ENCODE data around the gene ANKRD52. TPM values are rescaled to one million over a fixed set of nuclear protein-coding genes. Genes with fewer than 3 reads are reported as not detected.

The ANKRD52 gene
- total RNA-seq, 4 donors from 2014 or later, result 14.6 to 42.4 (median 23.9) TPM

- 87 to 88% methylated on average over 3 of the region's 3 CpGs for WGBS, 2 donors
- Histone ChIP-seq H3K36me3 (peaks cover 0 to 7% (median 0%) of the 10 kb centered on the region in 3 donors), H3K27ac (no peak overlapping the region), H3K4me3 (no peak overlapping the region), H3K27me3 (no peaks in the 10 kb centered on the region), H3K4me1 (peaks cover 0 to 29% (median 22%) of the 10 kb centered on the region in 4 donors), H3K9me3 (no peaks in the 10 kb centered on the region)
- no peak for DNase-seq (ENCODE audit: low spot score in 2 of 2)
- TF ChIP-seq POLR2A (IDR thresholded peaks at IDR 0.05) (no peak), EP300 (IDR thresholded peaks at IDR 0.05) (no peak)
- TF ChIP-seq, protein P1, sequence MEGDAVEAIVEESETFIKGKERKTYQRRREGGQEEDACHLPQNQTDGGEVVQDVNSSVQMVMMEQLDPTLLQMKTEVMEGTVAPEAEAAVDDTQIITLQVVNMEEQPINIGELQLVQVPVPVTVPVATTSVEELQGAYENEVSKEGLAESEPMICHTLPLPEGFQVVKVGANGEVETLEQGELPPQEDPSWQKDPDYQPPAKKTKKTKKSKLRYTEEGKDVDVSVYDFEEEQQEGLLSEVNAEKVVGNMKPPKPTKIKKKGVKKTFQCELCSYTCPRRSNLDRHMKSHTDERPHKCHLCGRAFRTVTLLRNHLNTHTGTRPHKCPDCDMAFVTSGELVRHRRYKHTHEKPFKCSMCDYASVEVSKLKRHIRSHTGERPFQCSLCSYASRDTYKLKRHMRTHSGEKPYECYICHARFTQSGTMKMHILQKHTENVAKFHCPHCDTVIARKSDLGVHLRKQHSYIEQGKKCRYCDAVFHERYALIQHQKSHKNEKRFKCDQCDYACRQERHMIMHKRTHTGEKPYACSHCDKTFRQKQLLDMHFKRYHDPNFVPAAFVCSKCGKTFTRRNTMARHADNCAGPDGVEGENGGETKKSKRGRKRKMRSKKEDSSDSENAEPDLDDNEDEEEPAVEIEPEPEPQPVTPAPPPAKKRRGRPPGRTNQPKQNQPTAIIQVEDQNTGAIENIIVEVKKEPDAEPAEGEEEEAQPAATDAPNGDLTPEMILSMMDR (IDR thresholded peaks at IDR 0.05), result no peak
Observed at GRCh38 chr12:56260921-56261320, 2.7 kb upstream of the ANKRD52 start.

DNA sequence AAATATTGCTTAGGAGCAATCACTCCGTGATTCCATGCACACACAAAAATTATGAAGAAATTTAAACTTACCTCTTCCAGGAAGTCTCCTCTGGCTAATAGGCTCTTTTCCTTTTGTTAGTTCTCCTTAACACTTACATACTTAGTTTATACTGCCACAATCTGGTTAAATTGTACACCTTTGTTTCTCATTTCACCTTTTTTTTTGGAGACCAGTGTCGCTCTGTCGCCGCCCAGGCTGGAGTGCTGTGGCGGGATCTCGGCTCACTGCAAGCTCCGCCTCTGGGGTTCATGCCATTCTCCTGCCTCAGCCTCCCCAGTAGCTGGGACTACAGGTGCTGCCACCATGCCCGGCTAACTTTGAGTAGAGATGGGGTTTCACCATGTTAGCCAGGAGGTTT is 2.2 kb upstream of the ANKRD52 start:
- H3K27ac ChIP-seq, result no peak overlapping the region
- H3K27me3 ChIP-seq, result no peaks in the 10 kb centered on the region
- 93 to 97% methylated on average over 8 of the region's 8 CpGs for WGBS, 2 donors
- no peak overlapping the region for H3K4me3 ChIP-seq
- no peak for DNase-seq (ENCODE audit: low spot score in 2 of 2)
- H3K36me3 ChIP-seq, result peaks cover 0 to 12% (median 5%) of the 10 kb centered on the region in 3 donors
- H3K4me1 ChIP-seq, result peaks cover 0 to 30% (median 21%) of the 10 kb centered on the region in 4 donors
- TF ChIP-seq EP300 (IDR thresholded peaks at IDR 0.05) (no peak), POLR2A (IDR thresholded peaks at IDR 0.05) (no peak)
- TF ChIP-seq, protein P1 (IDR thresholded peaks at IDR 0.05), result no peak
- H3K9me3 ChIP-seq, result no peaks in the 10 kb centered on the region

DNA sequence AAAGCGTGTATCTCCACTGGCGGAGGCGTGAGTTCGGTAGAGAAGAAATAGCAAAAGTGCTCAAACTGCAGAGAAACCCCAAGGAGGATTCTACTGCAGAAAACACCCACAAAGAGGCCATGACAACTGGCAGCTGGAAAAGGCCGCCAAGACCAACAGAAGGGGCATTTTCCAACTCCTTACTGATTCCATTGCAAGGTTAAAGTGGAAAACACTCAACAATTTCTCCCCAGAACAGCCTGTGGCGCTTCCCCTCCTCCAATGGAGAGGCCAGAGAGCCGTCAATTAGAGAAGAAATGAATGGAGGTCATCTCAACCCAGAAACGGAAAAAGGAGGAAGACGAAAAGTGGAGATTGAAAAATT is 618 bp upstream of the ANKRD52 start:
- Histone ChIP-seq H3K4me3 (peak overlapping the region; percentile 56 to 98 (median 83)), H3K9me3 (no peaks in the 10 kb centered on the region), H3K4me1 (peaks cover 0 to 30% (median 21%) of the 10 kb centered on the region in 4 donors), H3K27me3 (no peaks in the 10 kb centered on the region), H3K27ac (peak overlapping the region; percentile 86 to 93 (median 92)), H3K36me3 (peaks cover 3 to 28% (median 16%) of the 10 kb centered on the region in 3 donors)
- no peak for DNase-seq (ENCODE audit: low spot score in 2 of 2)
- 4 to 5% methylated on average over 9 of the region's 9 CpGs for WGBS, 2 donors
- TF ChIP-seq, protein P1 (IDR thresholded peaks at IDR 0.05), result no peak
- TF ChIP-seq EP300 (IDR thresholded peaks at IDR 0.05) (no peak), POLR2A (IDR thresholded peaks at IDR 0.05) (no peak)

DNA sequence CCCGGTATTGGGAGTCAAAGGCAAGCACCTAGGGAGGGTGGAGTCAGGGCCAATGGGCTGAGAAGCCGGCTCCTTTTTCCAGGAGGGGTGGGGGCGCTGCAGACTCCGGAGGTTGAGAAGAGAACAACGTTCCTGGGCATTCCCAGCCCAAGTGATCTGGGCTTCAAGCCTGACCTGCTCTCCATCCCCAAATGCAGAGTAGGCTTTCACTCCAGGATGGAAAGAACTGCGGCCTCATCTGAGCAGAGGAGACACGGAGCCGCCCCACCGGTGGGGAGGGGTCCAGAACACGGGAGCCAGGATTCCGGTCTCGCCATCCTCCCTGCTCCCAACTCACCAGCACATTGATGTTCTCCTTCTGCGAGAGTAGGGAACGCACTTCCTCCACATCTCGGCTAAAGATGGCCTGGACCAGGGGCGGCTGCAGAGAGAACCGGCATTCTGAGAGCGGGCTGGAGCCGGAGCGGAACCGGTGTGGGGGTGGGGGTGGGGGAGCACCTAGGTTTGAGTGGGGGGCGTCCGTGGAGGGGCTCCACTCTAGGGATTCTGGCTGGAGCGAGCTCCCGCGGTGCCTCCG is 605 bp downstream of the ANKRD52 start:
- peak overlapping the region; percentile 69 to 98 (median 83) for H3K4me3 ChIP-seq
- DNase-seq (ENCODE audit: low spot score in 2 of 2), result no peak
- 0% methylated on average over 16 to 23 of the region's 27 CpGs for WGBS, 2 donors
- no peaks in the 10 kb centered on the region for H3K9me3 ChIP-seq
- TF ChIP-seq EP300 (IDR thresholded peaks at IDR 0.05), result no peak
- TF ChIP-seq POLR2A (IDR thresholded peaks at IDR 0.05), result no peak
- TF ChIP-seq, protein P1 (IDR thresholded peaks at IDR 0.05), result no peak
- peaks cover 0 to 30% (median 21%) of the 10 kb centered on the region in 4 donors for H3K4me1 ChIP-seq
- H3K27ac ChIP-seq, result peak overlapping the region; percentile 86 to 93 (median 92)
- H3K27me3 ChIP-seq, result no peaks in the 10 kb centered on the region
- peaks cover 3 to 40% (median 28%) of the 10 kb centered on the region in 3 donors for H3K36me3 ChIP-seq

- TF ChIP-seq POLR2A (IDR thresholded peaks at IDR 0.05) (no peak), EP300 (IDR thresholded peaks at IDR 0.05) (no peak)
- TF ChIP-seq, protein P1 (IDR thresholded peaks at IDR 0.05), result no peak
- no peak for DNase-seq (ENCODE audit: low spot score in 2 of 2)
- peaks cover 3 to 45% (median 33%) of the 10 kb centered on the region in 3 donors for H3K36me3 ChIP-seq
- peak overlapping the region in 3 of 4 donors; percentile 91 to 93 (median 93) for H3K27ac ChIP-seq
- no peaks in the 10 kb centered on the region for H3K27me3 ChIP-seq
- no peaks in the 10 kb centered on the region for H3K9me3 ChIP-seq
- 41 to 47% methylated on average over 8 of the region's 8 CpGs for WGBS, 2 donors
- peaks cover 0 to 30% (median 21%) of the 10 kb centered on the region in 4 donors for H3K4me1 ChIP-seq
- peak overlapping the region; percentile 69 to 98 (median 83) for H3K4me3 ChIP-seq
Observed at GRCh38 chr12:56257071-56257470, 1.1 kb downstream of the ANKRD52 start.
